Astrocyte of the cerebellum (primary cell): ENCODE results near the gene CARMIL1.

ENCODE experiments used
- DNase-seq: peaks from one replicate; pipeline ENCODE4 v3.0.0-alpha.2; 2011; ENCODE audit warnings: low read depth
- H3K4me3 ChIP-seq: 2 replicates; pipeline ENCODE4 v1.5.1; 2011; ENCODE audit warnings: mild to moderate bottlenecking, low read depth, low read length, moderate library complexity
- CTCF ChIP-seq: IDR thresholded peaks from 2 replicates; pipeline ENCODE4 v1.5.1; 2012; ENCODE audit warnings: low read length, low read depth, moderate library complexity, mild to moderate bottlenecking; ENCODE audit errors: missing control alignments
- in situ Hi-C: cut with HindIII; loops from 2 replicates; pipeline ENCODE4 v1.10.0; 2017; ENCODE audit warnings: low sequenced_read_pairs

Gene CARMIL1

GRCh38 chr6:25659633-25660368 is 380.6 kb downstream of the CARMIL1 start:
- no peak for DNase-seq
- in situ Hi-C loops: no loop called here
- H3K4me3 ChIP-seq: no peak overlapping the region
- TF ChIP-seq CTCF: no peak

- no peak for DNase-seq
- in situ Hi-C loops: no loop called here
- no peak for TF ChIP-seq CTCF
- no peak overlapping the region for H3K4me3 ChIP-seq
These were observed 381.3 kb downstream of the CARMIL1 start for GRCh38 chr6:25660512-25660911.

- H3K4me3 ChIP-seq: no peak overlapping the region
- no peak for DNase-seq
- in situ Hi-C loops: no loop called here
- no peak for TF ChIP-seq CTCF
These were observed 382.1 kb downstream of the CARMIL1 start for GRCh38 chr6:25661129-25661779.

GRCh38 chr6:25665455-25665854 is 386.3 kb downstream of the CARMIL1 start:
- no peak overlapping the region for H3K4me3 ChIP-seq
- DNase-seq: no peak
- in situ Hi-C loops: no loop called here
- no peak for TF ChIP-seq CTCF

GRCh38 chr6:25669413-25669812 is 390.2 kb downstream of the CARMIL1 start:
- H3K4me3 ChIP-seq: no peak overlapping the region
- DNase-seq: no peak
- no peak for TF ChIP-seq CTCF
- in situ Hi-C loops: no loop called here
